PC-3 (cell line): ENCODE results near the gene LIN7B. TPM values are rescaled to one million over a fixed set of nuclear protein-coding genes. Genes with fewer than 3 reads are reported as not detected.

ENCODE experiments used
- ATAC-seq: fragments of 200-7000 bp; cut with Tn5 transposase; 2 replicates; pipeline ENCODE4 v1.9.1; 2020; ENCODE audit warnings: mild to moderate bottlenecking, moderate library complexity
- BruUV-seq: library from RNA; stranded (reverse); fragments of 400-500 nt; replicated peaks from 2 replicates; lab custom pipeline; 2021; lab: Mats Ljungman, UMichigan
- CTCF ChIA-PET: fragments of 300-600 bp; sonication (Branson Sonifier 250); formaldehyde crosslinking; loops from one replicate; lab custom pipeline; 2022; ENCODE audit warnings: antibody characterized with exemption; lab: Charles Lee
- POLR2A ChIA-PET: fragments of 300-600 bp; sonication (Branson Sonifier 250); formaldehyde crosslinking; loops from one replicate; lab custom pipeline; 2022; ENCODE audit warnings: antibody characterized with exemption; ENCODE audit not compliant: unreplicated experiment; lab: Charles Lee
- DNase-seq: peaks from one replicate; pipeline ENCODE4 v3.0.0-alpha.2; 2015
- H2AFZ ChIP-seq: fragments of 300-600 bp; sonication (generic); 2 replicates; pipeline ENCODE4 v1.6.0; 2016; ENCODE audit warnings: antibody characterized with exemption, low read length
- H3F3A ChIP-seq: fragments of 300-600 bp; sonication (generic); one replicate; pipeline ENCODE4 v1.6.0; 2017; ENCODE audit warnings: antibody characterized with exemption, low read length, control low read depth, mild to moderate bottlenecking; ENCODE audit not compliant: unreplicated experiment
- H3K27ac ChIP-seq: fragments of 300-600 bp; sonication (generic); 2 replicates; pipeline ENCODE4 v1.5.1; 2016; ENCODE audit warnings: mild to moderate bottlenecking, low read length
- H3K27me3 ChIP-seq: fragments of 300-600 bp; sonication (generic); 2 replicates; pipeline ENCODE4 v1.6.1; 2016; ENCODE audit warnings: low read length, mixed read lengths
- H3K36me3 ChIP-seq: fragments of 300-600 bp; sonication (generic); 2 replicates; pipeline ENCODE4 v1.6.1; 2016; ENCODE audit warnings: low read depth, mixed run types, low read length, mixed read lengths
- H3K4me1 ChIP-seq: fragments of 300-600 bp; sonication (generic); 2 replicates; pipeline ENCODE4 v1.5.1; 2016; ENCODE audit warnings: low read length; ENCODE audit not compliant: insufficient read depth
- H3K4me2 ChIP-seq: fragments of 300-600 bp; sonication (generic); 2 replicates; pipeline ENCODE4 v1.6.0; 2016; ENCODE audit warnings: low read length
- H3K4me3 ChIP-seq: fragments of 300-600 bp; sonication (generic); 2 replicates; pipeline ENCODE4 v1.5.1; 2016; ENCODE audit warnings: mild to moderate bottlenecking, low read length, mixed read lengths
- H3K79me2 ChIP-seq: fragments of 300-600 bp; sonication (generic); 2 replicates; pipeline ENCODE4 v1.6.1; 2017; ENCODE audit warnings: low read length, mixed read lengths
- H3K9ac ChIP-seq: fragments of 300-600 bp; sonication (generic); 2 replicates; pipeline ENCODE4 v1.6.0; 2016; ENCODE audit warnings: mild to moderate bottlenecking, low read length
- H3K9me2 ChIP-seq: fragments of 300-600 bp; sonication (generic); replicated peaks from 2 replicates; pipeline ENCODE4 v1.6.1; 2016; ENCODE audit warnings: mixed run types, low read length, mixed read lengths
- H3K9me3 ChIP-seq: fragments of 300-600 bp; sonication (generic); 2 replicates; pipeline ENCODE4 v1.6.1; 2016; ENCODE audit warnings: low read length, mixed read lengths
- H4K20me1 ChIP-seq: fragments of 300-600 bp; sonication (generic); 2 replicates; pipeline ENCODE4 v1.6.1; 2016; ENCODE audit warnings: low read length, mixed read lengths
- CTCF ChIP-seq: fragments of 300-600 bp; sonication (generic); conservative IDR thresholded peaks from 2 replicates; pipeline ENCODE4 v1.5.1; 2017; ENCODE audit warnings: antibody characterized with exemption, low read depth, mild to moderate bottlenecking, low read length
- EZH2 ChIP-seq: fragments of 300-600 bp; sonication (generic); IDR thresholded peaks from one replicate; pipeline ENCODE4 v1.6.1; 2017; ENCODE audit warnings: antibody characterized with exemption, mild to moderate bottlenecking, low read length; ENCODE audit not compliant: unreplicated experiment
- EZH2phosphoT487 ChIP-seq: fragments of 300-600 bp; sonication (generic); IDR thresholded peaks from 2 replicates; pipeline ENCODE4 v1.6.1; 2018; ENCODE audit warnings: mild to moderate bottlenecking, antibody characterized with exemption, low read length, borderline replicate concordance
- intact Hi-C: fragments of 100-400 bp; cut with micrococcal nuclease; formaldehyde crosslinking; loops from 2 replicates; pipeline ENCODE4 v1.9.0; 2023
- total RNA-seq: library from RNA; depleted of rRNA; stranded (reverse); fragments of >200 nt; gene quantifications from 2 replicates; pipeline ENCODE4 v1.2.3, GENCODE V29; 2014

LIN7B gene
- total RNA-seq, 1 experiment from 2014 or later, result 11.6 TPM

- H3K4me3 ChIP-seq, result no peak within 1 kb of the TSS
- H3K9ac ChIP-seq, result no peak within 1 kb of the TSS
- H2AFZ ChIP-seq, result no peak within 1 kb of the TSS
- ChIA-PET POLR2A (no interaction called here), CTCF (interaction anchor here (0.7 kb wide), 1 partner anchor 162 kb away, joined by 4 read pairs; the partner anchor contains the start of genes GYS1 and RUVBL2)
- H3K4me1 ChIP-seq, result peaks cover 21% of the 10 kb centered on the region
- peaks cover 12% of the 10 kb centered on the region for H3K79me2 ChIP-seq
- no peaks in the 10 kb centered on the region for H3K36me3 ChIP-seq
- intact Hi-C loops, result no loop called here
- no peak within 1 kb of the TSS for H3K27ac ChIP-seq
- no peaks in the 10 kb centered on the region for H3K9me2 ChIP-seq
- H4K20me1 ChIP-seq, result no peaks in the 10 kb centered on the region
- H3K4me2 ChIP-seq, result no peak within 1 kb of the TSS
- H3K27me3 ChIP-seq, result no peaks in the 10 kb centered on the region
- H3K9me3 ChIP-seq, result no peaks in the 10 kb centered on the region
- TF ChIP-seq EZH2phosphoT487 (no peak), CTCF (no peak), EZH2 (no peak)
- ATAC-seq, result no peak
- H3F3A ChIP-seq, result no peaks in the 10 kb centered on the region
- DNase-seq, result no peak
- BruUV-seq, result no TSS peak
These were observed 41.0 kb downstream of the LIN7B start, which contains the start of gene HRC for GRCh38 chr19:49155005-49155819. Gene HRC, minus strand, starts transcription at chr19:49155396. Its CDS starts 159 bp downstream, at chr19:49155237.

GRCh38 chr19:49155820-49156346 lies 41.7 kb downstream of the LIN7B start:
- H3K27me3 ChIP-seq, result no peaks in the 10 kb centered on the region
- no peaks in the 10 kb centered on the region for H3K9me2 ChIP-seq
- peaks cover 12% of the 10 kb centered on the region for H3K79me2 ChIP-seq
- peaks cover 17% of the 10 kb centered on the region for H3K4me1 ChIP-seq
- no peak overlapping the region for H3K4me2 ChIP-seq
- no peaks in the 10 kb centered on the region for H3K9me3 ChIP-seq
- BruUV-seq, result no TSS peak
- H3K4me3 ChIP-seq, result no peak overlapping the region
- TF ChIP-seq EZH2 (no peak), EZH2phosphoT487 (no peak), CTCF (no peak)
- DNase-seq (no peak), ATAC-seq (no peak)
- H3K36me3 ChIP-seq, result no peaks in the 10 kb centered on the region
- ChIA-PET CTCF (interaction anchor here (0.7 kb wide), 1 partner anchor 163 kb away, joined by 4 read pairs; the partner anchor contains the start of genes GYS1 and RUVBL2), POLR2A (no interaction called here)
- intact Hi-C loops, result no loop called here
- no peak overlapping the region for H3K9ac ChIP-seq
- no peak overlapping the region for H3K27ac ChIP-seq
- H4K20me1 ChIP-seq, result no peaks in the 10 kb centered on the region
- no peaks in the 10 kb centered on the region for H3F3A ChIP-seq
- no peak overlapping the region for H2AFZ ChIP-seq
